ENCODE measurements around the gene TAF3. TPM values are rescaled to one million over a fixed set of nuclear protein-coding genes. Genes with fewer than 3 reads are reported as not detected.

Gene TAF3
- total RNA-seq, 1 donor from 2014 or later: 4.8 TPM

- TF ChIP-seq CTCF (IDR thresholded peaks at IDR 0.05; ENCODE audit: insufficient read depth, low read length, poor library complexity, severe bottlenecking): no peak
- H3K36me3 ChIP-seq (ENCODE audit: control insufficient read depth, insufficient read depth, low read length): no peaks in the 10 kb centered on the region
- peaks cover 78% of the 10 kb centered on the region for H3K27me3 ChIP-seq (ENCODE audit: control insufficient read depth, insufficient read depth, low read length)
- no peak overlapping the region for H3K4me3 ChIP-seq (ENCODE audit: low read depth, low read length)
- no peak for DNase-seq (ENCODE audit: low read depth)
Observed at GRCh38 chr10:8036506-8037198, 218.3 kb downstream of the TAF3 start.

GRCh38 chr10:8037199-8037801, 219.0 kb downstream of the TAF3 start:
- Histone ChIP-seq H3K27me3 (ENCODE audit: control insufficient read depth, insufficient read depth, low read length) (peaks cover 85% of the 10 kb centered on the region), H3K36me3 (ENCODE audit: control insufficient read depth, insufficient read depth, low read length) (no peaks in the 10 kb centered on the region), H3K4me3 (ENCODE audit: low read depth, low read length) (no peak overlapping the region)
- TF ChIP-seq CTCF (IDR thresholded peaks at IDR 0.05; ENCODE audit: insufficient read depth, low read length, poor library complexity, severe bottlenecking): no peak
- DNase-seq (ENCODE audit: low read depth): no peak

- DNase-seq (ENCODE audit: low read depth): no peak
- H3K27me3 ChIP-seq (ENCODE audit: control insufficient read depth, insufficient read depth, low read length): peaks cover 91% of the 10 kb centered on the region
- no peaks in the 10 kb centered on the region for H3K36me3 ChIP-seq (ENCODE audit: control insufficient read depth, insufficient read depth, low read length)
- H3K4me3 ChIP-seq (ENCODE audit: low read depth, low read length): no peak overlapping the region
- no peak for TF ChIP-seq CTCF (IDR thresholded peaks at IDR 0.05; ENCODE audit: insufficient read depth, low read length, poor library complexity, severe bottlenecking)
Observed at GRCh38 chr10:8037941-8038894, 219.9 kb downstream of the TAF3 start.

- Histone ChIP-seq H3K4me3 (ENCODE audit: low read depth, low read length) (no peak overlapping the region), H3K36me3 (ENCODE audit: control insufficient read depth, insufficient read depth, low read length) (no peaks in the 10 kb centered on the region), H3K27me3 (ENCODE audit: control insufficient read depth, insufficient read depth, low read length) (peaks cover 91% of the 10 kb centered on the region)
- TF ChIP-seq CTCF (IDR thresholded peaks at IDR 0.05; ENCODE audit: insufficient read depth, low read length, poor library complexity, severe bottlenecking): no peak
- DNase-seq (ENCODE audit: low read depth): no peak
Observed at GRCh38 chr10:8039321-8039881, 221.1 kb downstream of the TAF3 start.

- Histone ChIP-seq H3K4me3 (ENCODE audit: low read depth, low read length) (no peak overlapping the region), H3K27me3 (ENCODE audit: control insufficient read depth, insufficient read depth, low read length) (peaks cover 92% of the 10 kb centered on the region), H3K36me3 (ENCODE audit: control insufficient read depth, insufficient read depth, low read length) (no peaks in the 10 kb centered on the region)
- no peak for TF ChIP-seq CTCF (IDR thresholded peaks at IDR 0.05; ENCODE audit: insufficient read depth, low read length, poor library complexity, severe bottlenecking)
- no peak for DNase-seq (ENCODE audit: low read depth)
Observed at GRCh38 chr10:8040651-8041050, 222.3 kb downstream of the TAF3 start.
